ENCODE data around the gene ZNF678. TPM values are rescaled to one million over a fixed set of nuclear protein-coding genes. Genes with fewer than 3 reads are reported as not detected.

Gene ZNF678
- total RNA-seq, 2 experiments from 2014 or later = 2.8 to 2.9 TPM

DNA sequence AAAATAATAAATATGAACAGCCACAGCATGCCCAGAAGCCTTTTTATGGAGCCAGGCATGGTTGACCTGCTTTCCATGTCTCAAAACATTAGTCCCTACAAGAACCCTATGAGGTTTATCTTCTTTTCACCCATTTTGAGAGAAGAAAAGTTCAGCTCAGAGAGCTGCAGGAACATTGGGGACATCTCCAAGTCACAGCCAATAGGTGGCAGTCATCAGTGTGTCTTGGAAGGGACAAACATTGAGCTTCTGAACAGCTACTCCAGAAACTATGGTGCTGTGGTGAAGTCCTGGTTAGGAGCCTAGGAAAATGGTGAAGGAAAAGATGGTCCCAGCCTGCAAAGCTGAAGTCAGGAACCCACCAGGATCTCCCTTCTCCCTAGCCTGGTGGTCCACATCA is 98.1 kb downstream of the ZNF678 start:
- H3K36me3 ChIP-seq (ENCODE audit: insufficient read depth, low read length) = no peaks in the 10 kb centered on the region
- no peaks in the 10 kb centered on the region for H3K4me1 Mint-ChIP-seq (ENCODE audit: low read depth)
- no peak overlapping the region for H3K27ac Mint-ChIP-seq
- no peak overlapping the region for H3K4me3 ChIP-seq (ENCODE audit: low read length)
- POLR2A ChIA-PET = no interaction called here
- no peaks in the 10 kb centered on the region for H3K27me3 Mint-ChIP-seq
- H3K27me3 ChIP-seq (ENCODE audit: control insufficient read depth in 1 of 2, insufficient read depth in 2 of 2, low read length in 2 of 2) = no peaks in the 10 kb centered on the region
- no peak overlapping the region for H3K27ac ChIP-seq (ENCODE audit: low read depth in 1 of 2, low read length in 2 of 2)
- no peak overlapping the region for H3K4me3 Mint-ChIP-seq
- intact Hi-C loops (cut with DNase I, micrococcal nuclease) = no loop called here
- TF ChIP-seq CTCF (IDR thresholded peaks at IDR 0.05) = no peak
- H3K9me3 Mint-ChIP-seq = peaks cover 12% of the 10 kb centered on the region
- peaks cover 97% of the 10 kb centered on the region for H3K36me3 Mint-ChIP-seq (ENCODE audit: low read depth)
- ATAC-seq (ENCODE audit: poor library complexity) (no peak), DNase-seq (no peak)
- CTCF ChIA-PET = no interaction called here
- H3K4me1 ChIP-seq (ENCODE audit: insufficient read depth, low read length) = no peaks in the 10 kb centered on the region
- peaks cover 25 to 95% of the 10 kb centered on the region in 2 experiments for H3K9me3 ChIP-seq (ENCODE audit: control insufficient read depth in 1 of 2, insufficient read depth in 1 of 2, low read length in 2 of 2)

- Histone ChIP-seq H3K27ac (ENCODE audit: low read depth in 1 of 2, low read length in 2 of 2) (no peak overlapping the region), H3K4me1 (ENCODE audit: insufficient read depth, low read length) (no peaks in the 10 kb centered on the region), H3K36me3 (ENCODE audit: insufficient read depth, low read length) (no peaks in the 10 kb centered on the region), H3K9me3 (ENCODE audit: control insufficient read depth in 1 of 2, insufficient read depth in 1 of 2, low read length in 2 of 2) (peaks cover 33 to 94% of the 10 kb centered on the region in 2 experiments), H3K4me3 (ENCODE audit: low read length) (no peak overlapping the region), H3K27me3 (ENCODE audit: control insufficient read depth in 1 of 2, insufficient read depth in 2 of 2, low read length in 2 of 2) (no peaks in the 10 kb centered on the region)
- ChIA-PET CTCF (no interaction called here), POLR2A (no interaction called here)
- intact Hi-C loops (cut with DNase I, micrococcal nuclease) = no loop called here
- no peaks in the 10 kb centered on the region for H3K27me3 Mint-ChIP-seq
- peaks cover 83% of the 10 kb centered on the region for H3K36me3 Mint-ChIP-seq (ENCODE audit: low read depth)
- TF ChIP-seq CTCF (IDR thresholded peaks at IDR 0.05) = no peak
- no peak overlapping the region for H3K27ac Mint-ChIP-seq
- H3K9me3 Mint-ChIP-seq = peaks cover 12% of the 10 kb centered on the region
- no peak for DNase-seq
- ATAC-seq (ENCODE audit: poor library complexity) = no peak
- H3K4me3 Mint-ChIP-seq = no peak overlapping the region
- no peaks in the 10 kb centered on the region for H3K4me1 Mint-ChIP-seq (ENCODE audit: low read depth)
These were observed 99.6 kb downstream of the ZNF678 start for GRCh38 chr1:227662933-227663332.

GRCh38 chr1:227666286-227666685 is 102.9 kb downstream of the ZNF678 start:
- peaks cover 11% of the 10 kb centered on the region for H3K9me3 Mint-ChIP-seq
- no peak for DNase-seq
- H3K4me1 ChIP-seq (ENCODE audit: insufficient read depth, low read length) = no peaks in the 10 kb centered on the region
- no peak overlapping the region for H3K4me3 ChIP-seq (ENCODE audit: low read length)
- H3K4me1 Mint-ChIP-seq (ENCODE audit: low read depth) = no peaks in the 10 kb centered on the region
- intact Hi-C loops (cut with DNase I, micrococcal nuclease) = no loop called here
- no peak overlapping the region for H3K4me3 Mint-ChIP-seq
- no peaks in the 10 kb centered on the region for H3K27me3 Mint-ChIP-seq
- H3K27me3 ChIP-seq (ENCODE audit: control insufficient read depth in 1 of 2, insufficient read depth in 2 of 2, low read length in 2 of 2) = no peaks in the 10 kb centered on the region
- H3K36me3 ChIP-seq (ENCODE audit: insufficient read depth, low read length) = no peaks in the 10 kb centered on the region
- TF ChIP-seq CTCF (IDR thresholded peaks at IDR 0.05) = no peak
- ChIA-PET CTCF (no interaction called here), POLR2A (no interaction called here)
- H3K27ac ChIP-seq (ENCODE audit: low read depth in 1 of 2, low read length in 2 of 2) = no peak overlapping the region
- peaks cover 39 to 97% of the 10 kb centered on the region in 2 experiments for H3K9me3 ChIP-seq (ENCODE audit: control insufficient read depth in 1 of 2, insufficient read depth in 1 of 2, low read length in 2 of 2)
- no peak for ATAC-seq (ENCODE audit: poor library complexity)
- no peak overlapping the region for H3K27ac Mint-ChIP-seq
- peaks cover 65% of the 10 kb centered on the region for H3K36me3 Mint-ChIP-seq (ENCODE audit: low read depth)
